HepG2 (cell line): ENCODE measurements around the gene MCFD2. TPM values are rescaled to one million over a fixed set of nuclear protein-coding genes. Genes with fewer than 3 reads are reported as not detected.

Experiments used
- ATAC-seq: fragments of 200-7000 bp; cut with Tn5 transposase; 3 replicates; pipeline ENCODE4 v1.9.1; 2020; ENCODE audit warnings: mild to moderate bottlenecking, moderate library complexity
- BruUV-seq: library from RNA; stranded (reverse); fragments of 400-500 nt; replicated peaks from 2 replicates; lab custom pipeline; 2021; lab: Mats Ljungman, UMichigan
- CTCF ChIA-PET: fragments of 300-600 bp; formaldehyde crosslinking; extraction: SDS; loops from one replicate; lab custom pipeline; 2021; ENCODE audit warnings: low total read pairs, inconsistent platforms, low intra/inter-chr PET ratio; lab: Yijun Ruan, JAX
- POLR2A ChIA-PET: fragments of 350-600 bp; sonication (Branson Sonifier 250); formaldehyde crosslinking; loops from one replicate; lab custom pipeline; 2020; ENCODE audit warnings: antibody characterized with exemption, inconsistent platforms; lab: Yijun Ruan, JAX
- DNase-seq: peaks from one replicate; pipeline ENCODE4 v3.0.0-alpha.2; 2015; ENCODE audit warnings: low spot score
- FAIRE-seq: peaks from 3 replicates; lab custom pipeline; 2011; peaks lifted over from hg19 to GRCh38; lab: Jason Lieb, UNC
- H2AFZ ChIP-seq: one replicate; pipeline ENCODE4 v1.6.1; 2011; ENCODE audit warnings: low read length, inconsistent platforms
- H3K27ac ChIP-seq: fragments of 300-600 bp; 3 replicates; pipeline ENCODE4 v1.8.0; 2011; ENCODE audit warnings: mixed run types, mild to moderate bottlenecking, mixed read lengths, low read length, inconsistent platforms; ENCODE audit not compliant: insufficient read depth; ENCODE audit errors: extremely low read length
- H3K27me3 ChIP-seq, 2 experiments: fragments of 200-600 bp in 1 of 2; 2 replicates in 1 of 2; 3 replicates in 1 of 2; pipeline versions ENCODE4 v1.6.0 to v1.8.0; 2011; ENCODE audit warnings: low read length in 2 of 2, mild to moderate bottlenecking in 2 of 2, moderate library complexity in 2 of 2, inconsistent platforms in 1 of 2; ENCODE audit not compliant: insufficient read depth in 2 of 2, control insufficient read depth in 1 of 2
- H3K36me3 ChIP-seq, 2 experiments: fragments of 200-600 bp in 1 of 2; replicated peaks in 1 of 2; 2 replicates in 1 of 2; 3 replicates in 1 of 2; pipeline versions ENCODE4 v1.5.1 to v1.8.0; 2011; ENCODE audit warnings: low read length in 2 of 2, inconsistent platforms in 1 of 2; ENCODE audit not compliant: insufficient read depth in 2 of 2, control insufficient read depth in 1 of 2
- H3K4me1 ChIP-seq: 2 replicates; pipeline ENCODE4 v1.5.1; 2012; ENCODE audit warnings: low read length, inconsistent platforms; ENCODE audit not compliant: insufficient read depth
- H3K4me2 ChIP-seq: 2 replicates; pipeline ENCODE4 v1.6.0; 2011; ENCODE audit warnings: low read depth, low read length, inconsistent platforms
- H3K4me3 ChIP-seq, 3 experiments: fragments of 200-600 bp in 1 of 3; sonication (generic), shearing (Covaris generic) in 1 of 3; replicated peaks in 1 of 3; 2 replicates each; pipeline ENCODE4 v1.5.1; 2011 to 2016; ENCODE audit warnings: low read length in 3 of 3, inconsistent platforms in 2 of 3, low read depth in 2 of 3, mild to moderate bottlenecking in 2 of 3, control low read depth in 1 of 3, mixed read lengths in 1 of 3; ENCODE audit not compliant: insufficient read depth in 1 of 3
- H3K79me2 ChIP-seq: one replicate; pipeline ENCODE4 v1.6.1; 2011; ENCODE audit warnings: low read length, inconsistent platforms; ENCODE audit not compliant: insufficient read depth
- H3K9ac ChIP-seq: 2 replicates; pipeline ENCODE4 v1.6.0; 2011; ENCODE audit warnings: mild to moderate bottlenecking, low read depth, low read length, inconsistent platforms; ENCODE audit not compliant: insufficient read depth
- H3K9me3 ChIP-seq: 2 replicates; pipeline ENCODE4 v1.5.1; 2012; ENCODE audit warnings: mild to moderate bottlenecking, low read length
- H4K20me1 ChIP-seq: 2 replicates; pipeline ENCODE4 v1.6.0; 2011; ENCODE audit warnings: inconsistent platforms, mild to moderate bottlenecking, low read length, moderate library complexity; ENCODE audit not compliant: insufficient read depth
- ATRX ChIP-seq: sonication (generic); formaldehyde crosslinking; IDR thresholded peaks from 2 replicates; pipeline ENCODE4 v1.4.0; 2020; ENCODE audit warnings: missing genetic modification reagents, borderline replicate concordance
- GATAD2A ChIP-seq: IDR thresholded peaks from 2 replicates; pipeline ENCODE4 v1.6.1; 2016
- NAIF1 ChIP-seq: sonication (generic); formaldehyde crosslinking; IDR thresholded peaks from 2 replicates; pipeline ENCODE4 v1.5.0; 2020; ENCODE audit warnings: mild to moderate bottlenecking, missing genetic modification reagents, borderline replicate concordance
- NONO ChIP-seq, 2 experiments: fragments of 450-650 bp in 1 of 2; sonication (generic) in 1 of 2; formaldehyde crosslinking in 1 of 2; IDR thresholded peaks in 1 of 2; conservative IDR thresholded peaks in 1 of 2; 2 replicates each; pipeline versions ENCODE4 v1.6.1 to v1.8.0; 2017 to 2022; ENCODE audit warnings: mild to moderate bottlenecking in 1 of 2, missing genetic modification reagents in 1 of 2, moderate library complexity in 1 of 2
- NR3C1 ChIP-seq: sonication (generic); formaldehyde crosslinking; IDR thresholded peaks from 2 replicates; pipeline ENCODE4 v1.4.0; 2020; ENCODE audit warnings: missing genetic modification reagents
- TEAD3 ChIP-seq: optimal IDR thresholded peaks from 2 replicates; pipeline ENCODE3; 2016; ENCODE audit warnings: borderline replicate concordance
- ZNF740 ChIP-seq: sonication (generic); formaldehyde crosslinking; IDR thresholded peaks from 2 replicates; pipeline ENCODE4 v1.4.0; 2020; ENCODE audit warnings: missing genetic modification reagents
- ZNF770 ChIP-seq: sonication (generic); formaldehyde crosslinking; IDR thresholded peaks from 2 replicates; pipeline ENCODE4 v1.5.0; 2020; ENCODE audit warnings: mild to moderate bottlenecking, missing genetic modification reagents
- ZNF773 ChIP-seq: sonication (generic); formaldehyde crosslinking; IDR thresholded peaks from 2 replicates; pipeline ENCODE4 v1.4.0; 2020; ENCODE audit warnings: missing genetic modification reagents, borderline replicate concordance
- ZNF883 ChIP-seq: sonication (generic); formaldehyde crosslinking; IDR thresholded peaks from 2 replicates; pipeline ENCODE4 v1.5.1; 2020; ENCODE audit warnings: mild to moderate bottlenecking, missing genetic modification reagents; ENCODE audit errors: not compliant biosample characterization
- ZSCAN25 ChIP-seq: sonication (generic); formaldehyde crosslinking; IDR thresholded peaks from 2 replicates; pipeline ENCODE4 v1.8.0; 2022; ENCODE audit warnings: mild to moderate bottlenecking, missing genetic modification reagents
- WGBS: methylation state at CpG from one replicate; pipeline ENCODE4 v1.1.6; 2017; ENCODE audit warnings: low lambda C conversion rate; 5-methylcytosine and 5-hydroxymethylcytosine counted together
- in situ Hi-C: cut with HindIII; loops from 2 replicates; pipeline ENCODE4 v1.10.0; 2017; ENCODE audit warnings: low pct_unique_long_range_greater_than_20kb; ENCODE audit not compliant: extremely low pct_ligation_motif_present
- intact Hi-C: fragments of 100-400 bp; cut with micrococcal nuclease; formaldehyde crosslinking; loops from one replicate; pipeline ENCODE4 v1.10.0; 2022; ENCODE audit not compliant: unreplicated experiment
- polyA plus RNA-seq, 8 experiments: library from polyadenylated mRNA; depleted of rRNA in 3 of 8; stranded (reverse) in 7 of 8; unstranded in 1 of 8; fragments of >200 nt; fragmentation: Illumina TruSeq in 4 of 8; extraction: Trizol in 4 of 8; gene quantifications; 2 replicates each; pipeline versions ENCODE4 v1.2.1 to v1.2.3, GENCODE V29; 2011 to 2016; ENCODE audit warnings: low read depth in 4 of 8, missing spikeins in 1 of 8, mixed read lengths in 1 of 8; ENCODE audit not compliant: insufficient read depth in 1 of 8
- total RNA-seq, 5 experiments: library from RNA; depleted of rRNA; stranded (reverse); fragments of >200 nt; fragmentation: Illumina TruSeq; extraction: Trizol; gene quantifications; 2 replicates each; pipeline ENCODE4 v1.2.3, GENCODE V29; 2016; ENCODE audit warnings: low read depth in 1 of 5

Gene MCFD2
- total and polyA plus RNA-seq, 2 of the 13 experiments (the other 11 are each of a cell fraction or from before 2014, with no cell fraction given), result 183 to 232 TPM

GRCh38 chr2:46963941-46964673 is 48.5 kb upstream of the MCFD2 start (continued):
- TF ChIP-seq ATRX (no peak), GATAD2A (0 out of 2 replicates have a peak, but pooled peaks have one; percentile 16), NONO (IDR thresholded peaks at IDR 0.05) (no peak), NONO (CRISPR knock-in tag; conservative IDR thresholded peaks at IDR 0.05) (no peak)
- TF ChIP-seq, all 625 proteins: peak for 10

GRCh38 chr2:46963210-46963609 is 47.6 kb upstream of the MCFD2 start:
- no peak for FAIRE-seq
- Histone ChIP-seq H3K27ac (peak overlapping the region; percentile 50), H4K20me1 (no peaks in the 10 kb centered on the region), H3K4me3 (no peak overlapping the region), H3K4me1 (peaks cover 61% of the 10 kb centered on the region), H3K4me2 (no peak overlapping the region), H3K36me3 (peaks cover 9 to 29% of the 10 kb centered on the region in 2 experiments), H3K9ac (no peak overlapping the region), H3K27me3 (no peaks in the 10 kb centered on the region), H3K79me2 (peaks cover 7% of the 10 kb centered on the region), H2AFZ (no peak overlapping the region), H3K9me3 (no peaks in the 10 kb centered on the region)
- CTCF ChIA-PET, result no interaction called here
- no peak for DNase-seq
- POLR2A ChIA-PET, result interaction anchor here (4.2 kb wide), 1 partner anchor 8 kb away, joined by 27 read pairs; no protein-coding TSS in a partner anchor
- no peak for ATAC-seq
- intact Hi-C loops (loop anchor here (5.0 kb wide), 1 partner anchor 1351 kb away; the partner anchor contains the start of gene SRBD1), in situ Hi-C loops (no loop called here)
- BruUV-seq, result no TSS peak
- TF ChIP-seq TEAD3 (CRISPR knock-in tag) (peak; percentile 27), NAIF1 (CRISPR knock-in tag) (no peak), ZNF770 (CRISPR knock-in tag) (no peak), ZNF773 (CRISPR knock-in tag) (no peak), ZNF883 (peak; percentile 17), ZSCAN25 (CRISPR knock-in tag) (no peak), NR3C1 (CRISPR knock-in tag) (no peak), ZNF740 (no peak)
- 90% methylated on average over 4 of the region's 4 CpGs for WGBS
